Germinal center (tissue), 1 donor: Measurements from ENCODE around the gene PRDM4.
"Not testable (repeated sequence)": the region's sequence is repeated elsewhere in the genome, so short reads cannot be mapped to it uniquely, and the experiment has no call there.

Experiments used
- DNase-seq: peaks from one replicate; pipeline ENCODE4 v3.0.0; 2012; ENCODE audit warnings: mixed read lengths, low spot score

PRDM4 gene

DNA sequence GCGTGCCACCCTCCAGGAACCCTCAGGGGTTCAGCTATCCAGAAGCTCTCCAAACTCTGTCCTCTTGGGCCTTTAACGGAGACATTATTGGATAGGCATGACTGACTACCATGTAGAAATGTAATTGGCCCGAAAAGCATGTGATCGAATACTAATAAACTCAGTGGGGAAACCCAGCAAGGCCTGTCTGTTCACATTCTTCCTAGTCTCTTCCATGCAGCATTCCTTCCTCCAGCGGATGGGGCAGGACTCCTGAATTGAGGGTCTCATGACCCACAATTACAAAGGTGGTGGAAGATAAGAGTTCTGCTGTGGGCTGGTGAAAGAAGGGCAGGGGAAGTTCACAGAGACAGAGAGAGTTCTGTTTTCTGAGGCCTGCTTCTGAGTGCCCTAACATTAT lies 6.5 kb upstream of the PRDM4 start:
- DNase-seq, result no peak

DNA sequence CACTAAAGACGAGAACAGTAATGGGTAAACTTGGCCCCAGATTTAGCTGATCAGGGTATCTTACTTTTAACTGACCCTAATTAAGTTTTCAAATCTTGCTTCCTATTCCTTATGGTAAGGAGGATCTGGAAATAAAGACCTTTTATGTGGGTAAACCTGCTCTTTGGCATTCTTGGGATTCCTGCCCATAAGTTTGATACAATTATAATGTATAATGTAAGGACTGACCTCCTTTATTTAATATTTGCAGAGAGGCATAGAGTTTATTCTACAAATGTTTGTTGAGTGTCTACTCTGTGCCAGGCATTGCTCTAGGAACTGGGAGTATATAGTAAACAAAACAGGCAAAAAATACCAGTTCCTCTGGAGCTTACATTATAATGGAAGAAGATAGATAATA lies 4.4 kb upstream of the PRDM4 start:
- no peak for DNase-seq

DNA sequence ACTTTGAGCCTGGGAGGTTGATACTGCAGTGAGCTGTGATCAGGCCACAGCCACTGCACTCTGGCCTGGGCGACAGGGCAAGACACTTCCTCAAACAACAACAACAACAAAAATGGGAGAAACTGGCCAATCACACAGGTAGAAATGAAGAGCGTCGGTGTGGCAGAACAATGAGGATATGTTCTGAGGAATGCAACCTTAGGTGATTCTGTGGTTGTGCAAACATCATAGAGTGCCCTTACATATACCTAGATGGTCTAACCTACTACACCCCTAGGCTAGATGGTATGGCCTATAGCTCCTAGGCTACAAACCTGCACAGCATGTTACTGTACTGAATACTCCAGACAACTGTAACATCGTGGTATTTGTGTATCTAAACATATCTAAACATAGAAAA lies 3.7 kb upstream of the PRDM4 start:
- no peak for DNase-seq

- no peak for DNase-seq
Observed at GRCh38 chr12:107762874-107763273, 1.9 kb upstream of the PRDM4 start.

GRCh38 chr12:107761502-107761904 lies 566 bp upstream of the PRDM4 start:
- no peak for DNase-seq

GRCh38 chr12:107760207-107760808 lies 629 bp downstream of the PRDM4 start:
- peak; percentile 38 for DNase-seq

DNA sequence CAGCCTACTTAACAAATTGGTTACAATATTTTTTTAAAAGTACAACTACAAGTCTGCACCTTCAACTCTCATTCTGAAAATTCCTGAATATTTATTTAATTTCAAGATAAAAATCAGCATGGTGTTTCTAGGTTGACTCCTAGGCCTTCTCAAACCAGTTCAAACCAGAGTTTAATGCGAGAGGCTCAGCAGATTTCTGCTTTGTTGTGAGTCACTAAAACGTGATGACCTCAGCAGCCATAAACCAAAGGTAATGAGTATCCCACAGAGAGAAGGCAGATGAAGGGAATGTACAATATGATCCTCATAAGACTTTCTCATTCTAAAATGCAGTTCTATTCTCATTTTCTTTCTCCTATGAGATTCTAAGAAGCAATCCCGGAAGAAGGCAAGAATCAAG lies 1.5 kb downstream of the PRDM4 start:
- DNase-seq, result no peak

DNA sequence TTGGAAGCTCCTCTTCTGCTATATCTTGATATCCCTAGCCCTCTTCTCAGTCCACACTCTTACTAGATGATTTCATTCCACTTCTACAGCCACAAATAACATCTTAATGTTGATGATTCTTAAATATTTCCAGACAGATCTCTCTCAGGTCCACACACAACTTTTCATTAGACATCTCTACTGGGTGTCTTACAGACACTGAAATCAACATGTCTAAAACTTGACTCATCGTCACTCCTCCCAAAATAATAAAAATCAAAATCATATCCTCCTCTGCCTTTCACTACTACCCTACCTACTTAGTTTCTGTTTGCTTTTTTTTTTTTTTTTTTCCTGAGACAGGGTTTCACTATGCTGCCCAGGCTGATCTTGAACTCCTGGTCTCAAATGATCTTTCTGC lies 11.9 kb downstream of the PRDM4 start:
- DNase-seq, result no peak

DNA sequence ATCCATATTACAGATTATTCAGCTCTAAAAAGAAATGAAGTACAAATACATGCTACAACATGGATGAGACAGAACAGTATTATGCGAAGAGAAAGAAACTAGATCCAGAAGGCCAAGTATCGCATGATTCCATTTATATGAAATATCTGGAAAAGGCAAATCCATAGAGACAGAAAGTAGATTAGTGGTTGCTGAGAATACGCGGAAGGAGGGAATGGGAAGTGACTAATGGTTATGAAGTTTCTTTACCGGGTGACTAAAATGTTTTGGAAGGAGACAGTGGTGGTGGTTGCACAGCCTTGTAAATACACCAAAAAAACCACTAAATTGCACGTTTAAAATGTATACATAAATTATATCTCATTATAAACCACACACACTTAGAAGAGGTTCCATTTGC lies 12.5 kb downstream of the PRDM4 start:
- no peak for DNase-seq

- peak; percentile 86 for DNase-seq
Observed at GRCh38 chr12:107736914-107737313, 24.0 kb downstream of the PRDM4 start.

GRCh38 chr12:107735763-107736162 lies 25.2 kb downstream of the PRDM4 start:
- DNase-seq, result no peak

GRCh38 chr12:107734139-107734538 lies 26.8 kb downstream of the PRDM4 start:
- DNase-seq, result no peak

DNA sequence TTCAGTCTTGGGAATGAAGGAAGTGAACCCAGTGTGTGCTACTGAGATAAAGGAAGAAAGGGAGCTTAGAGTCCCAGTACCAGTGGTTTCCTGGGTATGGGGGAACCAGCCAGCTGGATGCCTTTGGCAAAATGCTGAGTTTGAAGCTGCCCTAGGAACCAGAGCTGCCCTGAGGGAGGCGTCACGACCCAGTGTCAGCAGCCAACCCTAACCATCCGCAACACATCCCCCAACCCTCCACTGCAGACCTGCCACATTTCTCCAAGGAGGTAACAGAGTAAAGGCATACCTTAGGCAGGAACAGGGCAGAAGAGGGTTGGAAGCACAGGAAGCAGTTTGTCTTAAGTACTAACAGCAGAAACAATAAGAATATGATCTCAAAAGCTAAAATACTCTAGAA lies 28.6 kb downstream of the PRDM4 start:
- no peak for DNase-seq

GRCh38 chr12:107731366-107731765 lies 29.6 kb downstream of the PRDM4 start:
- peak; percentile 43 for DNase-seq

DNA sequence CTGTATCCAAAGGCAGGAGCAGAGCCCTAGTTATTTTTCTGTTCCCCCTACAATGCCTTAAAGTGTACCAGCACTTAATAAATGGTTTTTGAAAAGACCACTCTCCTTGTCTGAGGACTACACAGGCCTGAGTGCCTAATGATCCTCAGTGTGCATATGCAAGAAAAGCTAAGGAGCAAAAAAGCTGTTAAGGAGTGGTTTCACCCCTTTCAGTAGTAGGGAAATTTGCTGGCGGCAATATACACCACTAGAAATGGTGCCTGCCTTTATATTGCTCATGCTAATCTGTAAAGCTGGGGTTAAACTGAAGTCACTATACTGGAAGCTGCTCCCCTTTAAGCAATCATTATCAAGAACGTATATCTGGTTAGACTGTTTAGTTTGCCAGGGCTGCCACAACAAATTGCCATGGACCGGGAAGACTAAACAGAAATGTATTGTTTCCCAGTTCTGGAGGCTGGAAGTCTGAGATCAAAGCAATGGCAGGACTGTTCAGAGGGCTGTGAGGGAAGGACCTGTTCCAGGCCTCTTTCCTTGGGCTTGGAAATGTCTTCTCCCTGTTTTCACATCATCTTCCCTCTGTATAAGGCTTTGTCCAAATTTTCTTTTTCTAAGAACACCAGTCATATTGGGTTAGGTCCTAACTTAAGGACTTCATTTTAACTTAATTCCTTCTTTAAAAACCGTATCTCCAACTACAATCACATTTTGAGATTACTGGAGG lies 30.2 kb downstream of the PRDM4 start:
- DNase-seq, result no peak

GRCh38 chr12:107727742-107728141 lies 33.2 kb downstream of the PRDM4 start:
- DNase-seq, result not testable (repeated sequence)

DNA sequence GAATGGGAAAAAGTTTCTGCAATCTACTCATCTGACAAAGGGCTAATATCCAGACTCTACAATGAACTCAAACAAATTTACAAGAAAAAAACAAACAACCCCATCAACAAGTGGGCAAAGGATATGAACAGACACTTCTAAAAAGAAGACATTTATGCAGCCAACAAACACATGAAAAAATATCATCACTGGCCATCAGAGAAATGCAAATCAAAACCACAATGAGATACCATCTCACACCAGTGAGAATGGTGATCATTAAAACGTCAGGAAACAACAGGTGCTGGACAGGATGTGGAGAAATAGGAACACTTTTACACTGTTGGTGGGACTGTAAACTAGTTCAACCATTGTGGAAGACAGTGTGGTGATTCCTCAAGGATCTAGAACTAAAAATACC lies 33.6 kb downstream of the PRDM4 start:
- not testable (repeated sequence) for DNase-seq

DNA sequence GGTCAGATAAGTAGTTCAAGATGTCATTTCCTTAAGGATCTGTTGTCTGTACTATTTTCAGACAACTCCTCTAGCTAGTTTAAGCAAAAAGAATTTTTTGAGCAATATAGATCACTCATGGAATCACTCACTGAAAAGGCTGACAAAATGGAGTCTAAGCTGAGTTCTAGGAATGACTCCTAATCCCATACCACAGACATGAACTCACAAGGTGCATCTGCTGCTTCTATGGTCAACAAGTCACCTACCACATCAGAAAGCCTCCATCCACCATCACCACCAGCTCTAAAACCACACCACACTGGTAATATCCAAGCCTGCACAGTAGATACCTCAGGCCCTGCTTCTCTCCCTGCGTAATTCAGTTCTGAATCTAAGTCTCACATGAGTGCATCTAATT lies 42.3 kb downstream of the PRDM4 start:
- DNase-seq, result no peak

- no peak for DNase-seq
Observed at GRCh38 chr12:107715780-107716179, 45.2 kb downstream of the PRDM4 start.

DNA sequence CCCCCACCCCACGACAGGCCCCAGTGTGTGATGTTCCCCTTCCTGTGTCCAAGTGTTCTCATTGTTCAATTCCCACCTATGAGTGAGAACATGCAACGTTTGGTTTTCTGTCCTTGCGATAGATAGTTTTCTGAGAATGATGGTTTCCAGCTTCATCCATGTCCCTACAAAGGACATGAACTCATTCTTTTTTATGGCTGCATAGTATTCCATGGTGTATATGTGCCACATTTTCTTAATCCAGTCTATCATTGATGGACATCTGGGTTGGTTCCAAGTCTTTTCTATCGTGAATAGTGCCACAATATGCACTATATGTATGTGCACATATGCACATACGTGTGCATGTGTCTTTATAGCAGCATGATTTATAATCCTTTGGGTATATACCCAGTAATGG lies 55.4 kb downstream of the PRDM4 start:
- not testable (repeated sequence) for DNase-seq

- no peak for DNase-seq
Observed at GRCh38 chr12:107704041-107704440, 56.9 kb downstream of the PRDM4 start.

- DNase-seq, result no peak
Observed at GRCh38 chr12:107702106-107702505, 58.8 kb downstream of the PRDM4 start.

- DNase-seq, result not testable (repeated sequence)
Observed at GRCh38 chr12:107695772-107696171, 65.2 kb downstream of the PRDM4 start.
